ENCODE data around the gene RYR3.

- TF ChIP-seq ZFP3 (CRISPR knock-in tag; IDR thresholded peaks at IDR 0.05) (no peak), ARNTL (CRISPR knock-in tag; IDR thresholded peaks at IDR 0.05; ENCODE audit: borderline replicate concordance, low read depth) (no peak), OSR1 (CRISPR knock-in tag; IDR thresholded peaks at IDR 0.05) (no peak), ZFP30 (CRISPR knock-in tag; IDR thresholded peaks at IDR 0.05) (no peak), POU6F1 (CRISPR knock-in tag; IDR thresholded peaks at IDR 0.05; ENCODE audit: borderline replicate concordance, low read depth) (no peak), CREB5 (CRISPR knock-in tag; IDR thresholded peaks at IDR 0.05; ENCODE audit: low read depth) (no peak), RARB (CRISPR knock-in tag; IDR thresholded peaks at IDR 0.05) (no peak), CSRNP3 (CRISPR knock-in tag; IDR thresholded peaks at IDR 0.05) (no peak), PATZ1 (CRISPR knock-in tag; IDR thresholded peaks at IDR 0.05; ENCODE audit: borderline replicate concordance) (no peak), ZNF8 (CRISPR knock-in tag; IDR thresholded peaks at IDR 0.05) (no peak), TOX (CRISPR knock-in tag; IDR thresholded peaks at IDR 0.05; ENCODE audit: borderline replicate concordance) (no peak)
Measured at GRCh38 chr15:33310481-33311311, at the start of gene RYR3.
